ENCODE measurements around the gene ZNF275. TPM values are rescaled to one million over a fixed set of nuclear protein-coding genes. Genes with fewer than 3 reads are reported as not detected.

ZNF275 gene
- total RNA-seq, 2 donors from 2014 or later = 4.8 to 7.4 TPM

- no peak for DNase-seq
- intact Hi-C loops (cut with DNase I) = no loop called here
- ATAC-seq = no peak
Measured at GRCh38 chrX:153347530-153347929, 13.6 kb downstream of the ZNF275 start.

DNA sequence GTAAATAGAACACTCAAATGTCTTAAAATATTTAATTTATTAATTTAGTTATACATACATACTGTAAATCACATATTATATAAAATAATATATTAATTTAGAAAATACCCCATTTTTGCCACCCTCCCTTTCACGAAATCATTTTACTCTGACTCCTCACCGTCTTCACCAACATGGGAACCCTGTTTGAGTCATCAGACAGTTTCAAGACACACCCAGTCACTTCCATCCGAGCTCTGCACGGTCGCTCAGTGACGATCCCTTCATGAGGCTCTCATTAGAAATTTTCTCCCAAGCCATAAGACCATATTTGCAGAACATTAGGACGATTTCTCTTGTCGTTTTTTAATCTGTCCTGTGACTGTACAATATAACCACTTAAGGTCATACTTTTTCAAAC, 14.5 kb downstream of the ZNF275 start:
- intact Hi-C loops (cut with DNase I) = no loop called here
- no peak for ATAC-seq
- no peak for DNase-seq

GRCh38 chrX:153349952-153350351, 16.0 kb downstream of the ZNF275 start:
- no peak for ATAC-seq
- no peak for DNase-seq
- intact Hi-C loops (cut with DNase I) = no loop called here

- ATAC-seq (no peak), DNase-seq (no peak)
- intact Hi-C loops (cut with DNase I) = no loop called here
Measured at GRCh38 chrX:153351981-153352380, 18.0 kb downstream of the ZNF275 start.

DNA sequence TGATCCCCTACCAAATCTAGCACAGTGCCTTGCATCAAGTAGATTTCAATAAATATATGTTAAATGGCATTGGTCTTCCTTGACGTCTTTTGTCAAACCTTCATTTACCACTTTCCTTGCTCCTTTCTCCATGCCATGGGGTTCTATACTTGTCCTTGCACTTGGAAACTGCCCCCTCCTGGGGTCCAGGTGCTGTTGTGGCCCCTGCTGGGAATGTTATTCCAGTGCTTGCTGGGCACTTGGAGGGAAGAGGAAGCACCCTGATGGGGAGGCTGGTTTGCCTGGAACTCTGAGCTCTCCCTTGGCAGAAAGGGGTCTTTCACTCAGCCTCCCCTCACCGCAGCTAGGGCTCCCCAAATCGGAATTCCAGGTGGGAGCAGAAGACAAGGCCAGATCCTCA, 18.9 kb downstream of the ZNF275 start:
- intact Hi-C loops (cut with DNase I) = no loop called here
- no peak for ATAC-seq
- no peak for DNase-seq

GRCh38 chrX:153353416-153353815, 19.5 kb downstream of the ZNF275 start:
- intact Hi-C loops (cut with DNase I) = no loop called here
- no peak for ATAC-seq
- DNase-seq = no peak

GRCh38 chrX:153357877-153358276, 23.9 kb downstream of the ZNF275 start:
- DNase-seq (no peak), ATAC-seq (no peak)
- intact Hi-C loops (cut with DNase I) = no loop called here

DNA sequence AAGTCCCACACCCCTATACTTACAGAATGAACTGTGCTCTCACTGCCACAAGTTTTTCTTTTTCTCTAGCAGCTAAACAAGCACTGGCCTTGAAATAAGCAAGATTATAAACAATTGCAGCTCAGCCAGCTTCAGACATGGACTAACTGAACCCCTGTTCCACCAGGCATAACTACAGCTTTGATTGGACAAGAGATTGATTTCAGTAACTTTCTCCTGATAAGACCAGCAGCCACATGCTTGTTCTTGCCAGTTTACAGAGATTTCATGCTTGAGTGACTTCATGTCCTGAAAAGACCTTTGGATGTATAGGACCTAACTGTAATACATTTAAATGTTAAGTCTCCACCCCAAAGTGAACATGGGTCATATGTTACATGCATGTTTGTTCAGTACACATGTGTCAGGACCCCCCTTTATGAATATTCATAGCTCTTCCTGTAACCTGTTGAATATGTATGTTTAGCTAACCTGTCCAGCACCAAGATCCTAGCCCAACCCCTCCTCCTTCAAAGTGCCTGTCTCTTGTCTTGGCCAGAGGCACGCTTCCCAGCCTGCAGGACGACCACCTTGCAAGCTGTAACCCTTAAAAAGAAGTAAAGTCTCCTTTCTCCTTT, 27.9 kb downstream of the ZNF275 start:
- intact Hi-C loops (cut with DNase I) = no loop called here
- no peak for DNase-seq
- ATAC-seq = no peak

GRCh38 chrX:153365670-153366069, 31.7 kb downstream of the ZNF275 start:
- intact Hi-C loops (cut with DNase I) = no loop called here
- no peak for ATAC-seq
- DNase-seq = no peak

DNA sequence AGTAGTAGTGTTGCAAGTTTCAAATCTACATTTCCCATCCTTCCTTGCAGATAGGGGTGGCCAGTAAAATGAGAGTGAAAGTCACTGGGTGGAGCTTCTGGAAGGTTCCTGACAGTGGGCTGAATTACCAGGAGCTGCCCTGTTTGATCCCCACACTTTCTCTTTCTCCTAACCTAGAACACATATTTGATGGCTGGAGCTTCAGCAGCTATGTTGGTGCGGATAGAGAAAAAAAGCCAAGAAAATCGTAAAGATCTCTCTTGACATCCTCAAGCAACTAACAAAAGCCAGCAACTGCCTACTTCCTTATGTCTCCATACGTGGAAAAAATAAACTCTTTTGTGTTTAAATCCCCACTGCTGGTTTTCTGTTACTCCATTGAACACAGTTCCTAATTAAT, 32.2 kb downstream of the ZNF275 start:
- ATAC-seq (no peak), DNase-seq (no peak)
- intact Hi-C loops (cut with DNase I) = no loop called here

DNA sequence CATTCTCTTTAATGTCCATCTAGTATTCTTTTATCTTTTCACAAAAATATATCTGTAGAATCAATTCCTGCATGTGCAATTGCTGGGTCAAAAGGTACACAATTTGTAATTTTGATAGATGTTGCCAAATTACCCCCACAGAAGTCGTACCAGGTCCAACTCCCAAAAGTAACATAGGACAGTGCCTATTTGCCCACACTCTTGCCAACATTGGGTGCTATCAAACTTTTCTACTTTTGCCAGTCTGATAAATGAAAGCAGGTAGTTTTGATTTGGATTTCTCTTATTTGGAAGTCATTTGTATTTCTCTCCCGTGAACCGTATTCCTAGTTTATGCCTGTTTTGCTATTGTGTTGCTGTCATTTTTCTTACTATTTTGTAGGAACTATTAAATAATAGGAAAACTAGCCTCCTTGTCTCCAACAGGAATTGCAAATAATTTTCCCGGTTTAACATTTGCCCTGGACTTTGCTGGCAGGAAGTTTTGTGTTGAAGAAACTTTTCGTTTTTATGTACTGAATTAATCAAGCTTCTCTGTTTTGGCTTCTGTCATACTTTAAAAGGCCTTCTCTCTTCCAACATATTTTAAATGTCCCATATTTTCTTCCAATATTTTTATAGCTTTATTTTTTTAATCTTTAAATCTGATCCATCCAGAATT, 33.1 kb downstream of the ZNF275 start:
- ATAC-seq (no peak), DNase-seq (no peak)
- intact Hi-C loops (cut with DNase I) = no loop called here

DNA sequence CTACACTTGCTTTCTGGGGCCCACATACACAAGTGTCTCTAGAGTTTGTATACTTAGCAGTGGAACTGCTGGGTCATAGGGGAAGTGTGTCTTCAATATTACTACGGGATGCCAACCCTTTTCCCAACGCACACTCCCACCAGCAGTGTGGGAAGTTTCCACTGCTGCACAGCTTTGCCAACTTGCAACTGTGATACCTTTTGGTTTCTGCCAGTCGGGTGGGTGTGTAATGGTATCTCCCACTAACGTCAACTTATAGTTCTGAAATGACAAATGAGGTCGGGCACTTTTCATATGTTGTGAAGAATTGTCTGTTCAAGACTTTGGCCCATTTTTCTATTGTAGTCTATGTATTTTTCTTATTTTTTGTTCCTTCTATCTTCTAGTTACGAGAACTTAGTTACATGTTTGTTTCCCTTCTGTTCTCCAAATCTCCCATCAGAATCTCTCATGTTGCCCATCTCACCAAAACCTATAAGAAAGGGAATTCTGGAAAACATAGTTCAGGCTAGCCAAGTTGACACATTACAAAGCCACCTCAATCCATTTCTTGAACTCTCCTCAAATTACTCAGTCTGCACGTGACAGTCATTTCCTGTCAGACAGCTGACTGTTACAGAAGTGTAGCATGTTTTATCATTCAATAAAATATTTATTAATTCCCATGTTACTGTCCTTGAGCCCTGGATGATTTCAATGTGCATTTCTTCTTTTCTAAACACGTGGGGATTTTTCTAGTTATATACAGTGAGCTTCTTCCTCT, 36.5 kb downstream of the ZNF275 start:
- ATAC-seq (no peak), DNase-seq (no peak)
- intact Hi-C loops (cut with DNase I) = no loop called here

DNA sequence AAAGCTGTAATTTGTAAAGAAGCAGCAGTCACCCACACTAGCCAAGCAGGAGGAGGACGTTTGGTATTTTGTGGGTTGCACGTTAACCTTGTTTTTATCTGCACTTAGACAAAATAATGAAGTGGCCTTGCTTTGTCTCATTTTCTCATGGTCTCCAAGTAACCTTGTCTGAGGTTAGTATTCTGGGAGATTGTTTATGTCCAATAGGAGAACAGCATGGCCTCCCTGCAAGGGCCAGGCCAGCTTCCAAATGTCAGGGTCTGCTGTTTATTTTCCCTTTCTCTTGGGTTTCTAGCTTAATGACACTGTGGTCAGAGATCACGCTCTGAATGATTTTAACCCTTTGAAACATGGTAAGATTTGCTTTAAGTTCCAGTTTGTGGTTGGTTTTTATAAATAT, 37.3 kb downstream of the ZNF275 start:
- ATAC-seq = no peak
- intact Hi-C loops (cut with DNase I) = no loop called here
- no peak for DNase-seq

DNA sequence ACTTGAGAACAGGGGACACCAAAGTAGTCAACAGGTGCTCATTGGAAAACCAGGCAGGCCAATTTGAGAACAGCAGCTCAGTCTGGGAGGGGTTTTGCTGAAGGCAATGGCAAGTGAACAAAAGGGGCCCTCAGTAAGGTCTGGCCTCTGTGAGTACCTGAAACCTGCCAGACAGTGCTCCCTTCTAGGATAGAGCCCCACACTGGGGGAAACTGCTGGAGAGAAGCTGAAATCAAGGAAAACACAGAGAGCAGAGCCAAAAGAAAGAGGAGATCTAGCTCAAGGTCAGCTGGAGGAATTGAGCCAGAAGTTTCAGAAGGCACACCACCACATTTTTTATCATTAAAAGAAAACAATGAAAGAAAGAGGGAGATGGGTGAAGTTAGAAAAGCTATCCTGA, 39.0 kb downstream of the ZNF275 start:
- DNase-seq (no peak), ATAC-seq (no peak)
- intact Hi-C loops (cut with DNase I) = no loop called here

DNA sequence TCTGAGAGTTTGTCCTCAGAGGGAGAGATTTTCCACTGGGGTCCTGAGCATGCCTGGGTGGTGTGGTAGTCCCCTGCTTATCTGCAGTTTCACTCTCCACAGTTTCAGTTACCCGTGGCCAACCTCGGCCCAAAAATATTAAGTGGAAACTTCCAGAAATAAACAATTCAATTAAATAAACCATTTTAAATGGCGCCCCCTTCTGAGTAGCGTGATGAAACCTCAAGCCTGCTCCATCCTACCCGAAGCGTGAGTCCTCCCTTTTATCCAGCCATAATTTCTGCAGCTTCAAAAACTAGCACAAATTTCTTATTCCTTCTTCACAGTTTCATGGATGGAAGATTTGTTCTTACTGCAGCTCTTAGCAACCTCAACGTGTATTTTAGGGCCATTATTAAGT, 40.5 kb downstream of the ZNF275 start:
- ATAC-seq = no peak
- DNase-seq = no peak
- intact Hi-C loops (cut with DNase I) = no loop called here

DNA sequence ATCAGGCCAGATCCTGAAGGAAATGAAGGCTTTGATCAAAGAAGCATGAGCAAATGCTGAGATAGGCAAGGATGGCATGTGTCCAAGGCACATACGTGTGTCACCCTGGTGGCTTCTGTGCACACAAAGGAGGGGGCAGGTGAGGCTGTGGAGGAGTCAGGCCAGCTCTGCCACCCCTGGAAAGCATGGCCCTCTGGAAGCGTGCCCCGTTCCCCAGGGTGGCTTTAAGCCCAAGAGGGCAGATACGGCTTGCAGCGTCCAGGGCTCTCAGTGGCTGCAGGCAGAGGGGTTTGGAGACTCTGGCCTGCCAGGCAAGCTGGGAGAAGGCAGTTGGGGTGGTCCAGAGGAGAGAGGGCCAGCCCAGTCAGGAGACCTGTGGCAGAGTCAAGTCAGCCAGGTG, 41.6 kb downstream of the ZNF275 start:
- ATAC-seq (no peak), DNase-seq (no peak)
- intact Hi-C loops (cut with DNase I) = no loop called here

DNA sequence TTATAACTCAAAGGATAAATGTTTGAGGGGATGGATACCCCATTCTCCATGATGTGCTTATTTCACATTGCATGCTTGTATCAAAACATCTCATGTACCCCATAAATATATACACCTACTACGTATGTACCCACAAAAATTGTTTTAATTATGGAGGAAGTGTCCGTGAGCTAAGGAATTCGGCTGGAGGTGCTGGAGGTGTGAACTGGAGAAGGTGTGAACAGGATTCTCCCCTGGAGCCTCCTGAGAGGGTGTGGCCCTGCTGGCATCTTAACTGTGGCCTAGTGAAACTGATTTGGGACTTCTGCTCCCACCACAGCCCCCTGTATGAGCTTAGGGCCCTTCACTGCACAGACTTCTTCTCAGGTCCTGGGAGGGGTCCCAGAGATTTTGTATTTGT, 43.8 kb downstream of the ZNF275 start:
- ATAC-seq (no peak), DNase-seq (no peak)
- intact Hi-C loops (cut with DNase I) = no loop called here

GRCh38 chrX:153378607-153379006, 44.7 kb downstream of the ZNF275 start:
- no peak for DNase-seq
- intact Hi-C loops (cut with DNase I) = no loop called here
- ATAC-seq = no peak

- DNase-seq (no peak), ATAC-seq (peak in 1 of 2 donors; percentile 6)
- intact Hi-C loops (cut with DNase I) = no loop called here
Measured at GRCh38 chrX:153379508-153379907, 45.6 kb downstream of the ZNF275 start.

GRCh38 chrX:153379971-153380581, 46.1 kb downstream of the ZNF275 start:
- intact Hi-C loops (cut with DNase I) = no loop called here
- DNase-seq (peak; percentile 47), ATAC-seq (peak; percentile 81)
